ENCODE measurements around the gene FTO.

FTO gene

DNA sequence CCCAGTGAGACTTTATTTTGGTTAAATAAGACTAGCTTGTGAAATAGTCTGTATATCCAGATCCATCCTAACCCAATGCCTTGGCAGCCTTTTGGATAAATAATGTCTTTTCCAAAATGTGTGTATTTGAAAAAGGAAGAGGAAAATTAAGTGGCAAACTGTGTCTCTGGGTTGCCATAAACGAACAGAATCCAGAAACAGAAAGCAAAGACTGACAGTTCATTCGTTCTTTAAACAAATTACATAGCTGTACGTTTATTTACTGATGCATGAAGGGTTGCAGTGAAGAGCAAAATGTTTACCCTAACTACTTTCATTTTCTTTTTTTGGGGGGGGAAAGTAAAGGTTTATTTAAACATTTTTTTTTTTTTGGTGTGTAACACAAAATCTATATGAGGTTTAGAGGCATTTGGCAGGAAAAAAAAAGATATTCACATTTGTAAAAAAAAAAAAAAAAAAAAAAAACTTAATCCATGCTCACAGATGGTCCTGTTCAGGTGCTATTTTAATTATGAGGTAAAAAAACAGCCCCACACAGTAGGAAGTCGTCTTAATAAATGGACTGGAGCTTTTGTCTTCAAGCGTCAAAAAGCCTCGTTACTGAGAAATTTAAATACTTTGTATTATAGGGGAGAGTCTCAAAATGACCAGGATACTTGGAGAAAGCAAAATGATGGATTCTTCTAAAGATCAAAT lies 245.9 kb downstream of the FTO start:
- Histone ChIP-seq H3K9ac (ENCODE audit: low read length) (no peak overlapping the region), H3K27ac (ENCODE audit: low read depth, low read length) (no peak overlapping the region), H3K4me1 (ENCODE audit: control insufficient read depth, insufficient read depth, low read length) (no peaks in the 10 kb centered on the region), H3K9me3 (ENCODE audit: control insufficient read depth, insufficient read depth, low read depth, low read length) (no peaks in the 10 kb centered on the region), H3K36me3 (ENCODE audit: control insufficient read depth, insufficient read depth, low read length) (no peaks in the 10 kb centered on the region), H3K4me3 (ENCODE audit: low read depth, low read length) (no peak overlapping the region), H3K27me3 (ENCODE audit: control insufficient read depth, insufficient read depth, low read length) (no peaks in the 10 kb centered on the region)

DNA sequence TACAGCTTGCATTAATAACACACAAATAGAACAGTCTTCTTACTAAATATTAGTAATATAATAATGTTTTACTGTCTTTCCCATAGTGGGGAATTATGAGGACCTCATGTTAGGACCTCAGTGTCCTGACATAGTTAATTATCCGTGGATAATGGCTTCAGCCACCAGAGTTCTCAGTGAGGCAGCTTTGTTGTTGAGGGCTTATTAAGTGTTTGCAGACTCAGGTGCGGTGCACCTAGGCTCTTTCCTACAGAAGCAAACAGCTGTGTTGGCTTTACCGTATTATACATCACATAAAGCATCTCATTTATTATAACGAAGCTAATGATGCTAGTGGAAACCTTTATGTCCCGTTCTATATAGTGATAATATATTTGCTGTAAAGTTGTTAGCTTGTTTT lies 246.7 kb downstream of the FTO start:
- H3K9me3 ChIP-seq (ENCODE audit: control insufficient read depth, insufficient read depth, low read depth, low read length), result no peaks in the 10 kb centered on the region
- H3K27ac ChIP-seq (ENCODE audit: low read depth, low read length), result no peak overlapping the region
- H3K4me1 ChIP-seq (ENCODE audit: control insufficient read depth, insufficient read depth, low read length), result no peaks in the 10 kb centered on the region
- no peak overlapping the region for H3K9ac ChIP-seq (ENCODE audit: low read length)
- no peaks in the 10 kb centered on the region for H3K36me3 ChIP-seq (ENCODE audit: control insufficient read depth, insufficient read depth, low read length)
- no peaks in the 10 kb centered on the region for H3K27me3 ChIP-seq (ENCODE audit: control insufficient read depth, insufficient read depth, low read length)
- H3K4me3 ChIP-seq (ENCODE audit: low read depth, low read length), result no peak overlapping the region

DNA sequence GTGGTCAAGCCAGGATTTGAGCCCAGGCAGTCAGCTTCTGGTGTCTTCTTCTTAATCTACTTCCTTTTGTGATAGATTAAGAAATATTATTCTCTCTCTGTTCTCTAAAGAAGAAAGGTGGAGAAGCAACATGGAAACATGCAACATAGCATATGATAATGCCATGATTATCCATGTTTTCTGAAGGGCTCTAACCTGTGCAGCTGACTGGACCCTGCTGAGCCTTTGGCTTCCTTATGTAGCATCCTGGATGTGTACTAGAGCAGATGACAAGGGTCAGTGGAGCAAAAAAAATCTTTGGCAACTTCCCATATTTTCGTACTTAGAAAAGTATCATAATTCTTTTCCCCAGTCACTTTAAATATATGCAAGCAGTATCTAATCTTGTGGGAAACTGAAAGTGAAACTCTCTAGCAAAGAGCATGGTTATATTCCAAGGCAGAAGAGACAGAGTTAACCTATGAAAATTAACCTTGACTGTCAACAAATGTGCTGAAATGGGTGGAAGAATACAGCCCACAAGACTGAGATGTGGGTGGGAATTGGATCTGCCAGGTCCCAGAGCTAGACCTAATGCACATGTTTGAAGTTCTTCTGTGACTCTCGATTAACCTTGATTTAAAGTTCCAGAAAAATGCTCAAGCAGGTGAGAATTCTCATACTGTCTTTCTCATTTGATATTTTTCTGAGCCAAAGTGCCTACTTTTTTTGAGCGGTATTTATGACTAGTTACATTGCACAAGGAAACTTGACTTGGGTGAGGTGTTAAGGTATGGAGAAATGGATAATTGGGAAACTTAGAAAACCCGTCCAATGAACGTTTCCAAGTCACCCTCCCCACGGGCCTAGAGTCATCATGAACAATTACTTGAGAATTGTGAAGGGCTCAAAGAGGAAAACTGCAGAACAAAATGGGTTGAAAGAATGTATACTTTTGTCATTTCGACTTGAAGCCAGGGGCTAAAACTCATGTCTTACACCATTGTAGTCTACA lies 248.6 kb downstream of the FTO start:
- no peaks in the 10 kb centered on the region for H3K4me1 ChIP-seq (ENCODE audit: control insufficient read depth, insufficient read depth, low read length)
- no peaks in the 10 kb centered on the region for H3K27me3 ChIP-seq (ENCODE audit: control insufficient read depth, insufficient read depth, low read length)
- no peak overlapping the region for H3K27ac ChIP-seq (ENCODE audit: low read depth, low read length)
- H3K9me3 ChIP-seq (ENCODE audit: control insufficient read depth, insufficient read depth, low read depth, low read length), result no peaks in the 10 kb centered on the region
- no peak overlapping the region for H3K4me3 ChIP-seq (ENCODE audit: low read depth, low read length)
- no peak overlapping the region for H3K9ac ChIP-seq (ENCODE audit: low read length)
- no peaks in the 10 kb centered on the region for H3K36me3 ChIP-seq (ENCODE audit: control insufficient read depth, insufficient read depth, low read length)

DNA sequence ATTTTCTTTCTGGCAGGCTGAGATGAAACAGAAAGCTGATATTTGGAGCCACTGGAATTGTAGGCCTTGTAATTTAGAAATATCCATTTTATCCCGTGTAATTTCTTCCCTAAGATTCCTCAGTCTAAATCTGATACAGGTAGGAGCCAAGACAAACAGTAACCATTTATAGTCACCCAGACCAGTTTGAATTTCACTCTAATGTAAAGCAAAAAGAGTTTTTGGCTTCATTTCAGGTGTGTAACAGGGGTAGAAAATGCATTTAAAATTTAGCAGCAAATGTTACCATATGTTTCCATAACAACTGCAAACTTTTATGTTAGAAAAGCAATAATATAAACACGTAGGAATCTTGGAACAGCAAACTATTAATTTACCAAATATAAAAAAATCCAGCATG lies 249.4 kb downstream of the FTO start:
- Histone ChIP-seq H3K9me3 (ENCODE audit: control insufficient read depth, insufficient read depth, low read depth, low read length) (no peaks in the 10 kb centered on the region), H3K36me3 (ENCODE audit: control insufficient read depth, insufficient read depth, low read length) (no peaks in the 10 kb centered on the region), H3K27me3 (ENCODE audit: control insufficient read depth, insufficient read depth, low read length) (no peaks in the 10 kb centered on the region), H3K4me1 (ENCODE audit: control insufficient read depth, insufficient read depth, low read length) (no peaks in the 10 kb centered on the region), H3K9ac (ENCODE audit: low read length) (no peak overlapping the region), H3K4me3 (ENCODE audit: low read depth, low read length) (no peak overlapping the region), H3K27ac (ENCODE audit: low read depth, low read length) (no peak overlapping the region)

DNA sequence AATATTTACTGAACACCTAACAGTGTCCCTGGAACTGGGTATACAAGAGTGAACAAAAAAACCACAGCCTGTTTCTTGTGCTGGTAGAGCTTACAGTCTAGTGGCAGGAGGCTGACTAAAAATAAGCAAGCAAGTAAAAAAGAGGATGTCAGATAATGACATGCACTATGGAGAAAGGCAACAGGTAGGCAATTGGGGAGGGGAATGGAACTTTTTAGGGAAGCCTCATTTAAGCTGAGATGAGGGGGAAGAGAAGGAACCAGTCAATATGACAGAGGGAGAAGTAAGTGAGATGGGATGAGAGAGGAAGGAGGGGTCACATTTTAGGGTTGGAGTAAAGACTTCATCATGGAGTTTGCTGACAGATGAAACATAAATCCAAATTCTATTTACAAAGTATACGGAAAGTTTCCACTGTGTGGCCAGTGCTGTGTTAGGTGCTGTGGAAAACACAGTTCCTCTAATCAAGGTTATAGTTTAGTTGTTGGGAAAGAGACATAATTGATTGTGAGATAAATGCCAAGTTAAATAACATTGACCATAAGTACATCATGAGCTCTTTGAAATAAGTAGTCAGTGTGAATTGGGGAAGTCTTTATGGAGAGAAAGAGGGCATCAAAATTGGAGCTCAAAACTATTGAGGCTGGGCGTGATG lies 251.4 kb downstream of the FTO start:
- Histone ChIP-seq H3K9ac (ENCODE audit: low read length) (no peak overlapping the region), H3K4me1 (ENCODE audit: control insufficient read depth, insufficient read depth, low read length) (no peaks in the 10 kb centered on the region), H3K27me3 (ENCODE audit: control insufficient read depth, insufficient read depth, low read length) (no peaks in the 10 kb centered on the region), H3K36me3 (ENCODE audit: control insufficient read depth, insufficient read depth, low read length) (no peaks in the 10 kb centered on the region), H3K9me3 (ENCODE audit: control insufficient read depth, insufficient read depth, low read depth, low read length) (no peaks in the 10 kb centered on the region), H3K4me3 (ENCODE audit: low read depth, low read length) (no peak overlapping the region), H3K27ac (ENCODE audit: low read depth, low read length) (no peak overlapping the region)

DNA sequence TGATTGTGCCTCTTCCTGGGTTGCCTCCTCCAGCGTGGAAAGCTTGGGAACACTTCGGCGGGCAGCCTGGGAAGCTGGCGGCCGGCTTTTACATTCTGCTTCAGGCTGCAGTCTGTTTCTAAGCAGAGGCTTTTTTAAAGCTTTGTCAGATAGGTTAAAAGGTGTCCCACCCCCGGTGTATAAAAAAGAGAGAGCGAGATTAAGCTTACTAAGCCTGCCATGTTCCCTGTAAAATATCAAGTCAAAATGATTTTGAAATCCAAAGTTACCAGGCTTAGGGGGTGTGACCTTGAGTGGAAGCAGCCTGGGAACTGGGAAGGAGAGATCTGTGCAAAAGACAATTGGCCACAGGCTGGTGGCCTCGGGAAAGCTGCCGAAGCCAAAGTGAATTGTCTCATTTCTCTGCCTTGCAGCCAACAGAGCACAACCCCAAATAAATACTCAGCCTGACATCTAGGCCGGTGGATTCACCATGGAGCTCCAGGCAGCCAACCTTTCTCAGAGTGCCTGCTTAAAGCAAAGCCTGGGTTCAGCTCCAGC lies 254.5 kb downstream of the FTO start:
- Histone ChIP-seq H3K9me3 (ENCODE audit: control insufficient read depth, insufficient read depth, low read depth, low read length) (no peaks in the 10 kb centered on the region), H3K4me3 (ENCODE audit: low read depth, low read length) (no peak overlapping the region), H3K9ac (ENCODE audit: low read length) (no peak overlapping the region), H3K27me3 (ENCODE audit: control insufficient read depth, insufficient read depth, low read length) (no peaks in the 10 kb centered on the region), H3K4me1 (ENCODE audit: control insufficient read depth, insufficient read depth, low read length) (no peaks in the 10 kb centered on the region), H3K27ac (ENCODE audit: low read depth, low read length) (no peak overlapping the region), H3K36me3 (ENCODE audit: control insufficient read depth, insufficient read depth, low read length) (no peaks in the 10 kb centered on the region)

DNA sequence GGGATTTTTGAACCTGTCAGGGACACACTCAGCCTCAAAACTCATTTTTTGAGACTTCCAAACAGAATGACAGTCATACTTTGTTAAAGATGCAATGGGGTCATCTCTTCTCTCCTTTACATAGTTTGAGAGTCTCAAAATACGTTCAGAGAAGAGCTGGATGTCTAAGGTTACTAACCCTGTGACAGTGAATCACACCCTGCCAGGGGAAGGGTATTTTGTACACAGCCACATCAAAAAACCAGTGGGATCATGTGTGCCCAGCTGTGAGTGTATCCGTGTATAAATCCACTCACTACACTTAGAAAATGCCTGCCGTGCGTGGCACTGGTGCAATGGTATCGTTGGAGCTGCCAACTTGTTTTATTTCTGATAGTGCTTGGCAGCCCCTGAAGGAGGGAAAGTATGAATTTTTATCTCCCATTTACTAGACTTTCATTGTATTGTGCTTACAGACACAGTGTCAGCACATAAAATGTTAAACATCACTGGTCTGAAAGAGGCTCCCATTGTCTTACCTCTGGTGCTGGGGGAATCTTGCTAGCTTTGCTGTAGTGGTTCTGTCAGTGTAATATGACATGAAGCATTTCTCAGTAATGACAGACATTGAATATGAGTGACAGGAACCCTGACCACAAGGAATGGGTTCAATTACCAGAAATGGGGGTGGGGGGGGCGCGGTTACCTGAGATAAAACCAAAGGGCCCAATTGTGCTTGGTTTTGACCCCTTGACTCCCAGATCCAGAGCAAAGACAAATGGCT lies 256.3 kb downstream of the FTO start:
- Histone ChIP-seq H3K27me3 (ENCODE audit: control insufficient read depth, insufficient read depth, low read length) (no peaks in the 10 kb centered on the region), H3K9me3 (ENCODE audit: control insufficient read depth, insufficient read depth, low read depth, low read length) (no peaks in the 10 kb centered on the region), H3K4me1 (ENCODE audit: control insufficient read depth, insufficient read depth, low read length) (no peaks in the 10 kb centered on the region), H3K9ac (ENCODE audit: low read length) (no peak overlapping the region), H3K36me3 (ENCODE audit: control insufficient read depth, insufficient read depth, low read length) (no peaks in the 10 kb centered on the region), H3K27ac (ENCODE audit: low read depth, low read length) (no peak overlapping the region), H3K4me3 (ENCODE audit: low read depth, low read length) (no peak overlapping the region)

DNA sequence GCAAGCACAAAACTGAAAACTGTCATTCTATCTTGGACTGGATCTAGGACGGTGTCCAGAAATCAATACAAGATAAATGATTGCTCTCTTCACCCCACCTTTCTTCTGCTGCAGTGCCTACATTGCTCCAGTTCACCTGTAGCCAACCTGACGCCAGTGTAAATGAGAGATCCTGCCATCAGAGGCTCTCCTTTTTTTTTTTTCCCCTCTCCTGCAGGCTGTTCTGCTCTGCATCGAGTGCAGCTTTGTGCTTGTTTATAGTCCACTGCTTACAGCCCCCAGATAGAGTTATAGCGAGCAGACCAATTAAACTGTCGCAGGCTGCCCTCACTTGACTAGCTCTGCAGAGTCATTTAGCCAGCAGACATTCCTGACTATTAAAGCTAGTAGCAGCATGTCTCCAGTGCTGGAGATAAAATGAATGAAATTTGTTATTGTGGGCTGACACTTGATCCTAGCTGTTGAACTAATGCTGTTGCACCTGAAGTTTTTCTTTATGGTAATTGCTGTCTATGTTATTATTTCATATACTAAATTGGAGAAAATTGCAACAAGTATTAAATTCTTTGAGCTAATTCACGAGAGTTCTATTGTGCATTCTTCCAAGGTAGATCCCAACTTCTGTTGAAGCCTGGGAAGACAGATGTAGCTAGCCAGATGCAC lies 257.1 kb downstream of the FTO start:
- Histone ChIP-seq H3K4me1 (ENCODE audit: control insufficient read depth, insufficient read depth, low read length) (no peaks in the 10 kb centered on the region), H3K9ac (ENCODE audit: low read length) (no peak overlapping the region), H3K27ac (ENCODE audit: low read depth, low read length) (no peak overlapping the region), H3K36me3 (ENCODE audit: control insufficient read depth, insufficient read depth, low read length) (no peaks in the 10 kb centered on the region), H3K4me3 (ENCODE audit: low read depth, low read length) (no peak overlapping the region), H3K27me3 (ENCODE audit: control insufficient read depth, insufficient read depth, low read length) (no peaks in the 10 kb centered on the region), H3K9me3 (ENCODE audit: control insufficient read depth, insufficient read depth, low read depth, low read length) (no peaks in the 10 kb centered on the region)

DNA sequence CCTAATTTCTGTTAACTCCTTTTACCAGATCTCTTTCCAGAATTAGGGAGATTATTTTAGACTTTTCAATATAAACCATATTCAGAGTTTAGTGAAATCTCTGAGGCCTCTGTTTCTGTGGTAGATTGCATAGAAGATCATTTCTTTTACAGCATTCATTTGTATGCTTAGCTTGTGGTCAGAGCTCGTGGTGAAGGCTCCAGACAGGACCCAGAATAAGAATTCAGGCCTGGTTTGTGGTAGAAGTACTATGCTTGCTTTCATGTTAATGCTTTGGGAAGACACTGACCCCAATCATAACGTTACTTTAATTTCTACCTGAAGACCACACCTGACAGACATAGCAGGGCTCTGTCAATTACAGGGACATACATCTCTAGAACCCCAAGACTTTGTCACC lies 258.1 kb downstream of the FTO start:
- H3K4me3 ChIP-seq (ENCODE audit: low read depth, low read length), result no peak overlapping the region
- no peaks in the 10 kb centered on the region for H3K27me3 ChIP-seq (ENCODE audit: control insufficient read depth, insufficient read depth, low read length)
- H3K36me3 ChIP-seq (ENCODE audit: control insufficient read depth, insufficient read depth, low read length), result no peaks in the 10 kb centered on the region
- no peak overlapping the region for H3K27ac ChIP-seq (ENCODE audit: low read depth, low read length)
- no peaks in the 10 kb centered on the region for H3K9me3 ChIP-seq (ENCODE audit: control insufficient read depth, insufficient read depth, low read depth, low read length)
- H3K9ac ChIP-seq (ENCODE audit: low read length), result no peak overlapping the region
- no peaks in the 10 kb centered on the region for H3K4me1 ChIP-seq (ENCODE audit: control insufficient read depth, insufficient read depth, low read length)

DNA sequence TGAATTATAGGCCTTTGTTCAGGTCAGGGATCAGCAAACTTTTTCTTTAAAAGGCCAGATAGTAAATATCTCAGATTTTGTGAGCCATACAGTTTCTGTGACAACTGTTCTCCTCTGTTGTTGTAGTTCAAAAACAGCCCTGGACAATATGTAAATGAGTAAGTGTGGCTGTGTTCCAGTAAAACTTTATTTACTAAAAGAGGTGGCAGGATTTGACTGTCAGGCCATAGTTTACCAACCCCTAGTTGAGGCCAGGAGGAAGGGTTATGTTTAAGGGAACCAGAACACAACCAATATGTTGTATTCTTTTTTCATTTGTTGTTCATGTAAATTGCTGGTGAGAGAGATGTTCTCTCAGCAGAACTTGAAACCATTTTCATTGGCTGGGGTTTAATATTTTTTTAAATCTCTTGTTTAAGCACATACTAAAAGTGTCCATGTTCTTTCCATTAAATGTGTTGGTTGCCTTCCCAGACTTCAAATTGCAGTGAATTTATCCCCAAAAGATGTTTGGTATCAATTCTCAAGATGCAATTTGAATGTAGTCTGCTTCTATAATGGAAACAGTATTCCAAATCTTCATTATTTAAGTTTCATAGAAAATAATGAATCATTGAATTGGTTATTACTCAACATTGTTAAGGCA lies 260.3 kb downstream of the FTO start:
- Histone ChIP-seq H3K27ac (ENCODE audit: low read depth, low read length) (no peak overlapping the region), H3K9ac (ENCODE audit: low read length) (no peak overlapping the region), H3K9me3 (ENCODE audit: control insufficient read depth, insufficient read depth, low read depth, low read length) (no peaks in the 10 kb centered on the region), H3K4me3 (ENCODE audit: low read depth, low read length) (no peak overlapping the region), H3K36me3 (ENCODE audit: control insufficient read depth, insufficient read depth, low read length) (no peaks in the 10 kb centered on the region), H3K27me3 (ENCODE audit: control insufficient read depth, insufficient read depth, low read length) (no peaks in the 10 kb centered on the region), H3K4me1 (ENCODE audit: control insufficient read depth, insufficient read depth, low read length) (peaks cover 9% of the 10 kb centered on the region)

Data from HUES6 (cell line).